DMS153 treated with DMSO at 0.1 percent for 48 hours (cell line): ENCODE measurements around the gene PACSIN1.
"Not testable (repeated sequence)": the region's sequence is repeated elsewhere in the genome, so short reads cannot be mapped to it uniquely, and the experiment has no call there.

ENCODE experiments used
- DNase-seq: peaks from one replicate; lab custom pipeline; 2025; ENCODE audit not compliant: unreplicated experiment; lab: John Stamatoyannopoulos, UW

Gene PACSIN1

GRCh38 chr6:34484899-34485298 lies 19.0 kb downstream of the PACSIN1 start:
- DNase-seq = no peak

- DNase-seq = no peak
Observed at GRCh38 chr6:34485321-34486060, 19.6 kb downstream of the PACSIN1 start.

- no peak for DNase-seq
Observed at GRCh38 chr6:34486106-34486740, 20.3 kb downstream of the PACSIN1 start.

DNA sequence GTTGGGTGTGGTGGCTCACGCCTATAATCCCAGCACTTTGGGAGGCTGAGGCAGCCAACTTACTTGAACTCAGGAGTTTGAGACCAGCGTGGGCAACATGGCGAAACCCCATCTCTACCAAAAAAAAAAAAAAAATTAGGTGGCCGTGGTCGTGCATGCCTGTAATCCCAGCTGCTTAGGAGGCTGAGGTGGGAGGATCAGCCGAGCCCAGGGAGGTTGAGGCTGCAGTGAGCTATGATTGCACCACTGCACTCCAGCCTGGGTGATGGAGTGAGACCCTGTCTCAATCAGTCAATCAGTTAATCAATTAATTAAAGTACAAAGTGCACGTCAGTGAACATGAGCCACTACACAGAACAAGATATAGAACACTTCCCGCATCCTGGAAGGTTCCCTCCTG lies 21.0 kb downstream of the PACSIN1 start:
- not testable (repeated sequence) for DNase-seq

- no peak for DNase-seq
Observed at GRCh38 chr6:34487536-34487935, 21.7 kb downstream of the PACSIN1 start.

DNA sequence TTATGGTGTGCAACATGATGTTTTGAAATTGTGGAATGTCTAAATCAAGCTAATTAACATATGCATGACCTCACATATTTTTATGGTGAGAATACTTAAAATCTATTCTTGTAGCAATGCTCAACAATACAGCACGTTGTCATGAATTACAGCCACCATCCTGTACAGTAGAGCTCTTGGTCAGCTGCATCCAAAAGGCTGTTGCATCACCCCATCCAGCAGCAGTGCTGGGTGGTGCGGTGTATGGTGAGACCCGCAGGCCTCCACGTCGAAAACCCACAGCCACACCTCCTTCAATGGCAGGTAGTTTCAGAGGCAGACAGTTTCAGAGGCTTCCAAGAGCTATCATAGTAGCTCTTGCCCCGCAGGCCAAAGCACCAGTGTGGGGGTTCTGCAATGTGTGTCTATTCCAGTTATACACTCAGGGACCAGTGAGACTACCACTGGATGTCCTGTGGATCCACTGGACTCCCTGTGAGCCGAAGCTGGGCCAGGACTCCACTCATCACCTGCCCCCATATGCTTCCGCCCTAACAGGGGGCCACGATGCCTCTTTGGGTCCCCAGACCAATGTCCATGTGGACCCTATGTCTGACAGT lies 23.4 kb downstream of the PACSIN1 start:
- DNase-seq = no peak

DNA sequence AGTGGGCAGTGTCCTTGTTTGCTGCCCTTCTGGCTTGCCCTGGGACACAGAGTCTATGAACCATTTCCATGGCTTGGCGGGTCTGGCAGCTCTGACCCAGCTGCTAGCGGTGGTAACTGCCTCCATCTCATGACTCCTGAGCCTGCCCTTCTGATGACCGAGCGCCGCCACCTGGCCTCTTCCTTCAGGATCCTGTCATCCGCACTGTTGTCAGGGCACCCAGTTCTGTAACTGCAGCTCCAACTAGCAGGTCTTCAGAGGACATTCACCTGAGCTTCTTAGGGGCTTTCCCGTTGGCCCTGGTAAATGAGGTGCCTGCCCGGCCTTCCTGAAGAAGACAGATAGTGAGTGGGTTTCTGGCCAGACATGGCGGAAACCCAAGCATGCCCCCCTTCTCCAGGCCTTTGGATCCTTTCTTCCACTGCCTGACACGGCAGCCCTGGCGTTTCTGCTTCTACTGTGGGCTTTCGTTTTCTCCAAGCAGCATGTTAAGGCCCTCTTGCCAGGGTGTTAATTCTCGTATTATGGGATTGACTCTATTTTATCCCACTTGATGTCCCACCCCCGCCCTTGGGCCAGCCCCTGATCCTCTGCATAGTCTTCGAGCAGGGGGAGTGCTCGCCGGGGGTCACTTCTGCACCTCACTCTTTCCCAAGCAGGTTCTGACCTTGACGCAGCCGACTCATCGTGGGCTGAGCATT lies 24.7 kb downstream of the PACSIN1 start:
- peak; percentile 48 for DNase-seq

- peak; percentile 7 for DNase-seq
Observed at GRCh38 chr6:34491091-34491430, 25.2 kb downstream of the PACSIN1 start.

- DNase-seq = no peak
Observed at GRCh38 chr6:34493344-34493743, 27.5 kb downstream of the PACSIN1 start.

DNA sequence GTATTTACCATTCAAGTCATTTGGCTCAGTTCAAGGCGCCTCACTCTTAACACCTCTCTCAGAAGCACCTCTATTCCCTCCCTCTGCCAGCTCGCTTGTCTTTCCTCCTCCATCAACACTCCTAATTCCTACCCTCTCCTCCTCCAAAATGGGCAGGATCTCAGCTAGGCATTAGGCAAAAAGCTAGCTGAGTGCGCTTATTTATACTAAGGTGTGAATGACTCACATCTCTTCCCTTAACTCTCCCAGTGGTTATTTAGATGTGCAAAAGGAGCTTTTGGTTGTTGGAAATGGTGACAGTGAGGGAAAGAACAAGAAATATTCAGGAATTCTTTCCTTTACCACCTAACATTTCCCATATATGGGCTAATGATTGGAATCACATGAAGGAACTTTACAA lies 29.1 kb downstream of the PACSIN1 start:
- no peak for DNase-seq

DNA sequence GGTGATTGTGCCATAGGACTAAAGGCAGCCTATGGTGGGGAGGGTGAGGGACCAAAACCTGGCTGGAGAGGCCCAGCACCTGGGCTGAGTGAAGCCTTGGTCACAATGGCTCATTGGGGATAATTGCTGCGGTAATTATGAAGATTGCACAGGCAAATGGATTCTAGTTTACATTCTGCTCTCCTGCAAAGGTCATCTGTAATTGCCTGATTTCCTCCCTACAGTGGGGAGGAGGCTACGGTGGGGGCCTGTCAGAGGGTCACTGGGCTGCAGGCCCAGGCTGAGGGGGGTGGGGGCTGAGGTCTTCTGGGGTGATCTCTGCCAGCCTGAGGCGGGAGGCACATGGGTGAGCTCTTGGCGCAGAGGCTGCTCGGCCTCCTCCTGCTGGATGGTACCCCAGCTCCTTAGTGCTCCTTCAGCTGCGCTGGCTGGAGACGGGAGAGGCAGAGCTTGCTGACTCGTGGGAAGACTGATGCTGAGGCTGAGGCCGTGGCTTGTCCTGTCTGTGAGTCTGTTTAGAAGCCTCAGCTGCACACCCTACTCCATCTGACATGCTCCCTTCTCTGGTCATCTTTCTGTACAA lies 30.3 kb downstream of the PACSIN1 start:
- no peak for DNase-seq

DNA sequence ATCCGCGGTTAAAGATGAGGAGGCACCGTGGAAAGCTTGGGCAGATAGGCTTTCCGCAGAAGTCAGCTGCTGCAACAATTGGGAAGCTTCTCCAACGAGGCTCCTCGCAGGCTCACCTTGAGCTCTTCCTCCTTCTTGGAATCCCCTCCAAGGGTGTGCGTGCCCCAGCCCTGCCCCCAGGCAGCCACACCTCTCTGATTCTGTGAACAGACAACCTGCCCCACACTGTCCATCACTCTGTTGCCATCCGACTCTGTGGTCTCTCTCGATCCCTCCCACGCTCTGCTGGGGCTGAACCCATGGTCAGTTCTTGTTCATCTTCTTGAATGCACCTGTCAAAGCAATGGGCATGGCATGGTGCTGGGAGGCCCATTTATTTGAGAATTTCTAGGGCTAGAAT lies 31.5 kb downstream of the PACSIN1 start:
- DNase-seq = no peak

GRCh38 chr6:34506718-34507117 lies 40.8 kb downstream of the PACSIN1 start:
- no peak for DNase-seq

DNA sequence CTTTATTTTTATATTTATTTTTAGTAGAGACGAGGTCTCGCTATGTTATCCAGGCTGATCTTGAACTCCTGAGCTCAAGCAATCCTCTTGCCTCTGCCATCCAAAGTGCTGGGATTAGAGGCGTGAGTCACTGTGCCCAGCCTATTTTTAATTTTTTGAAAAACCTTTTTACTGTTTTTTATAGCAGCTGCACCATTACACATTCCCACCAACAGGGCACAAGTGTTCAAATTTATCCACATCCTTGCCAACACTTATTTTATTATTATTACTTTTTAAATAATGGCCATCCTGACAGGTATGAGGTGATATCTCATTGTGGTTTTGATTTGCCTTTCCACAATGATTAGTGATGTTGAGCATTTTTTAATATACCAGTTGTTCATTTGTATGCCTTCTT lies 42.5 kb downstream of the PACSIN1 start:
- DNase-seq = no peak

DNA sequence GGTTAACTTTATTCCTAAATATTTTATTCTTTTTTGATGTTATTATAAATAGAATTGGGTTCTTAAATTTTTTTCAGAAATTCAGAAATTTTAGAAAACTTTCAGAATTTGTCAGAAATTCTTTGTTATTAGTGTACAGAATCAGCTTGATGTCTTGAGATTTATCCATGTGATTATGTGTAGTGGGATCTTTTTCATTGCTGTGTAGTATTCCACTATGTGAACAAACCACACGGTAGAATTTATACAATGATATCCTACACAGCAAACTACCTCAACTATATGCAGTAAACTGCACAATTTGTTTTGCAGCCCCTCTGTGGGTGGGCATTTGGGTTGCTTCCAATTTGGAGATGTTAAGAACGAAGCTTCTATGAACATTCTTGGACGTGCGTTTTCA lies 43.9 kb downstream of the PACSIN1 start:
- no peak for DNase-seq

DNA sequence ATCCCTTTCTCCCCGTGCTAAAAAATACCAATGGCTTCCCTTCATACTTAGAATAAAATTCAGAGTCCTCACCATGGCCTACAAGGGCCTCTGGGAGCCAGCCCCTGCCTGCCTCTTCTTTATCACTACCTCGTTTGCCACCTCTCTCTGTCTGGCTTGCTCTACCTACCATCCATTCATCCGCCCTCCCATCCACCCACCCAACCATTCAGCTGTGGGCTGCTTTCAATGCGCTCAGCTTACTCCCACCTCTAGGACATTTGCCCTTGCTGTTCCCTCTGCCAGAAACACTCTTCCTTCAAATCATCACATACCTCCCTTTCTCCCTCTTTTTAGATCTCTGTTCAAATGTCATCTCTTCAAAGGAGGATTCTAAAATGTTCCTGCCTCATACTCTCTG lies 44.4 kb downstream of the PACSIN1 start:
- no peak for DNase-seq

GRCh38 chr6:34511214-34511914 lies 45.5 kb downstream of the PACSIN1 start:
- no peak for DNase-seq

GRCh38 chr6:34511915-34512737 lies 46.2 kb downstream of the PACSIN1 start:
- DNase-seq = no peak

DNA sequence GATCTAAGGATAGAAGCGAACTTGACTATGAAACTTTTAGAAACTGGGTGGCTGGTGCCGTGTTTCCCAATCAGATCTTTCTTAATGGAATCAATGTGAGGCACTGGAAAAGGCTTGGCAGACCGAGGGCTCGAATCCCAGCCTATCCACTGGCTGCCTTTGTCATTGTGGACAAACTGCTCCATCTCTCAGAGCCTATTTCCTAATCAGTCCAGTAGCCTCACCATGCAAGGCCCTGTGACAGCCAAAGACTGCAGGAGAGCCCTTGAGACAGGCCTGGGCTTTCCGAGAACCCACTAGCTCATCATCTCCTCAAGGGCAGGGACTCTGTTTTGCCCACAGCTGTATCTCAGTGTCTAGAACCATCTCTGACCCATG lies 46.9 kb downstream of the PACSIN1 start:
- DNase-seq = no peak

DNA sequence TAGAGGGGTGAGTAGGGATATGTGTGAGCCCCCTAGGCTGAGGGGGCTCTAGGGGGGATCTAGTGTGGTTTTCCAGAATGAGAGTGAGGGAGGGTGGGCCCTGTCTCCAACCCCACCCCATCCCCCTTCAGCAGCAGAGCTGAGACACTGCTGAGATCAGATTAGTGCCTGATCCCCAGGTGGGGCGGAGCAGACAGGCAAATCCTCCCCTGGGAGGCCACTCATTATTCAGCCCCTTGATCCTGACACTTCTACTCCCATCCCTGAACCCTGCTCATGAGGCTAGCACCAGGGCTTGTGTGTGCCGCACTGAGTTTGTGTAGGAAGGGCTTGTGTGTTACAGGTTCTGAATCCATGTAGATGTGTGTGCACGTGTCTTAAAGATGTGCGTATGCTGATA lies 47.8 kb downstream of the PACSIN1 start:
- DNase-seq = no peak
